Skeletal muscle satellite cell (primary cell): ENCODE data around the gene TBX5.

Source experiments
- H3K27me3 ChIP-seq: 2 replicates; pipeline ENCODE4 v1.7.0; 2013; ENCODE audit warnings: low read length; ENCODE audit not compliant: control insufficient read depth, insufficient read depth
- H3K36me3 ChIP-seq: 2 replicates; pipeline ENCODE4 v1.7.0; 2013; ENCODE audit warnings: mild to moderate bottlenecking, control low read depth, low read length; ENCODE audit not compliant: insufficient read depth
- H3K4me1 ChIP-seq: 2 replicates; pipeline ENCODE4 v1.7.0; 2013; ENCODE audit warnings: low read length; ENCODE audit not compliant: control insufficient read depth, insufficient read depth
- H3K4me2 ChIP-seq: 2 replicates; pipeline ENCODE4 v1.7.0; 2013; ENCODE audit warnings: mild to moderate bottlenecking, low read length
- H3K4me3 ChIP-seq: 2 replicates; pipeline ENCODE4 v1.7.0; 2013; ENCODE audit warnings: low read length
- H3K9ac ChIP-seq: 2 replicates; pipeline ENCODE4 v1.7.0; 2013; ENCODE audit warnings: mild to moderate bottlenecking, low read depth, low read length, moderate library complexity
- H3K9me3 ChIP-seq: replicated peaks from 2 replicates; pipeline ENCODE4 v1.7.0; 2013; ENCODE audit warnings: mild to moderate bottlenecking, control low read depth, low read length

TBX5 gene

GRCh38 chr12:114403011-114403689, 2.8 kb downstream of the TBX5 start:
- H3K4me2 ChIP-seq, result no peak overlapping the region
- no peak overlapping the region for H3K9ac ChIP-seq
- H3K27me3 ChIP-seq, result peaks cover 86% of the 10 kb centered on the region
- no peaks in the 10 kb centered on the region for H3K36me3 ChIP-seq
- H3K9me3 ChIP-seq, result no peaks in the 10 kb centered on the region
- no peak overlapping the region for H3K4me3 ChIP-seq
- no peaks in the 10 kb centered on the region for H3K4me1 ChIP-seq

GRCh38 chr12:114402084-114402717, 3.7 kb downstream of the TBX5 start:
- Histone ChIP-seq H3K4me2 (no peak overlapping the region), H3K27me3 (peaks cover 86% of the 10 kb centered on the region), H3K36me3 (no peaks in the 10 kb centered on the region), H3K4me3 (no peak overlapping the region), H3K9ac (no peak overlapping the region), H3K4me1 (no peaks in the 10 kb centered on the region), H3K9me3 (no peaks in the 10 kb centered on the region)

- no peaks in the 10 kb centered on the region for H3K9me3 ChIP-seq
- peaks cover 87% of the 10 kb centered on the region for H3K27me3 ChIP-seq
- H3K4me3 ChIP-seq, result no peak overlapping the region
- no peak overlapping the region for H3K9ac ChIP-seq
- H3K4me1 ChIP-seq, result no peaks in the 10 kb centered on the region
- no peaks in the 10 kb centered on the region for H3K36me3 ChIP-seq
- no peak overlapping the region for H3K4me2 ChIP-seq
Observed at GRCh38 chr12:114401328-114402083, 4.4 kb downstream of the TBX5 start.

GRCh38 chr12:114400925-114401324, 5.0 kb downstream of the TBX5 start:
- Histone ChIP-seq H3K4me2 (no peak overlapping the region), H3K4me1 (no peaks in the 10 kb centered on the region), H3K9me3 (no peaks in the 10 kb centered on the region), H3K36me3 (no peaks in the 10 kb centered on the region), H3K27me3 (peaks cover 87% of the 10 kb centered on the region), H3K9ac (no peak overlapping the region), H3K4me3 (no peak overlapping the region)

GRCh38 chr12:114400361-114400811, 5.6 kb downstream of the TBX5 start:
- no peaks in the 10 kb centered on the region for H3K36me3 ChIP-seq
- H3K4me1 ChIP-seq, result no peaks in the 10 kb centered on the region
- no peak overlapping the region for H3K4me3 ChIP-seq
- no peaks in the 10 kb centered on the region for H3K9me3 ChIP-seq
- H3K9ac ChIP-seq, result no peak overlapping the region
- H3K27me3 ChIP-seq, result peaks cover 87% of the 10 kb centered on the region
- no peak overlapping the region for H3K4me2 ChIP-seq

GRCh38 chr12:114399664-114400211, 6.2 kb downstream of the TBX5 start:
- no peak overlapping the region for H3K4me3 ChIP-seq
- no peaks in the 10 kb centered on the region for H3K9me3 ChIP-seq
- no peaks in the 10 kb centered on the region for H3K4me1 ChIP-seq
- H3K4me2 ChIP-seq, result no peak overlapping the region
- H3K27me3 ChIP-seq, result peaks cover 82% of the 10 kb centered on the region
- no peak overlapping the region for H3K9ac ChIP-seq
- no peaks in the 10 kb centered on the region for H3K36me3 ChIP-seq

- Histone ChIP-seq H3K9ac (no peak overlapping the region), H3K4me1 (no peaks in the 10 kb centered on the region), H3K36me3 (no peaks in the 10 kb centered on the region), H3K4me2 (no peak overlapping the region), H3K4me3 (no peak overlapping the region), H3K27me3 (peaks cover 68% of the 10 kb centered on the region), H3K9me3 (no peaks in the 10 kb centered on the region)
Observed at GRCh38 chr12:114397978-114398881, 7.7 kb downstream of the TBX5 start.

GRCh38 chr12:114396869-114397719, 8.8 kb downstream of the TBX5 start:
- Histone ChIP-seq H3K9ac (no peak overlapping the region), H3K36me3 (no peaks in the 10 kb centered on the region), H3K4me3 (no peak overlapping the region), H3K9me3 (no peaks in the 10 kb centered on the region), H3K4me2 (no peak overlapping the region), H3K4me1 (no peaks in the 10 kb centered on the region), H3K27me3 (peaks cover 57% of the 10 kb centered on the region)

- Histone ChIP-seq H3K4me1 (no peaks in the 10 kb centered on the region), H3K4me2 (no peak overlapping the region), H3K36me3 (no peaks in the 10 kb centered on the region), H3K9ac (no peak overlapping the region), H3K4me3 (no peak overlapping the region), H3K27me3 (peaks cover 50% of the 10 kb centered on the region), H3K9me3 (no peaks in the 10 kb centered on the region)
Observed at GRCh38 chr12:114396153-114396868, 9.6 kb downstream of the TBX5 start.

- Histone ChIP-seq H3K4me3 (no peak overlapping the region), H3K9ac (no peak overlapping the region), H3K4me2 (no peak overlapping the region), H3K27me3 (peaks cover 46% of the 10 kb centered on the region), H3K36me3 (no peaks in the 10 kb centered on the region), H3K4me1 (no peaks in the 10 kb centered on the region), H3K9me3 (no peaks in the 10 kb centered on the region)
Observed at GRCh38 chr12:114395755-114396152, 10.2 kb downstream of the TBX5 start.
